ENCODE data around the gene ABL1.

DNA sequence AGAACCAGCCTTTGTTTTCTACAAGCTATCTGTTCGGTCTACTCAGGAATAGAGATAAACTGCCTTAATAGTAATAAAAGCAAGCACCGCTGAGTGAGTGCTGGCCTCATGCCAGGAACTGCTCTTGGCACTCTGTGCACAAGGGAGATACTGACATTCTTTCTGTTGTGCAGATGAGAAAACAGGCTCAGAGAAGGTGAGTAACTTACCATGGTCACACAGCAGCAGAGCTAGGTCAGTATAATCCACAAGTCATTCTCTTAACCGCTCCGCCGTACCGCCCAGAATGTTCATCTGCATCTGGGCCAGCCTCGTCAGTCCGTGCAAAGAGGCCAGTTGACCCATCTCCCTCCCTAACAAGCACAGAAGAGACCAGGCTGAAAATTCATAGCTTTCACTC is 34.2 kb downstream of the ABL1 start:
- TF ChIP-seq ZNF569 (CRISPR knock-in tag; IDR thresholded peaks at IDR 0.05; ENCODE audit: borderline replicate concordance) (no peak), ATRX (CRISPR knock-in tag; IDR thresholded peaks at IDR 0.05; ENCODE audit: borderline replicate concordance) (no peak), EP300 (IDR thresholded peaks at IDR 0.05; ENCODE audit: low read depth in 2 of 2, low read length in 2 of 2) (no peak), EP300 (CRISPR knock-in tag; IDR thresholded peaks at IDR 0.05; ENCODE audit: borderline replicate concordance) (no peak), STAT5B (CRISPR knock-in tag; IDR thresholded peaks at IDR 0.05) (no peak), ZNF234 (CRISPR knock-in tag; conservative IDR thresholded peaks at IDR 0.05) (no peak), SP1 (IDR thresholded peaks at IDR 0.05) (no peak), SP1 (CRISPR knock-in tag; IDR thresholded peaks at IDR 0.05) (no peak)

All from HepG2 (cell line).